Testis (tissue), 5 donors: ENCODE data around the gene PTTG1IP2. TPM values are rescaled to one million over a fixed set of nuclear protein-coding genes. Genes with fewer than 3 reads are reported as not detected.

ENCODE experiments used
- DNase-seq: peaks from one replicate; pipeline ENCODE4 v3.0.0-alpha.2; 2019
- H3K27ac ChIP-seq, 2 donors: fragments of 200-600 bp; sonication (generic); one replicate each; pipeline ENCODE4 v1.5.1; 2019
- H3K27me3 ChIP-seq: fragments of 200-600 bp; sonication (generic); one replicate; pipeline ENCODE4 v1.5.1; 2019
- H3K36me3 ChIP-seq: fragments of 200-600 bp; sonication (generic); one replicate; pipeline ENCODE4 v1.5.1; 2017; ENCODE audit warnings: low read depth; ENCODE audit errors: missing control alignments
- H3K4me1 ChIP-seq: fragments of 200-600 bp; sonication (generic); one replicate; pipeline ENCODE4 v1.5.1; 2019
- H3K4me3 ChIP-seq, 2 donors: fragments of 200-600 bp; sonication (generic); one replicate each; pipeline ENCODE4 v1.5.1; 2017 to 2019
- H3K9me3 ChIP-seq: fragments of 200-600 bp; sonication (generic); one replicate; pipeline ENCODE4 v1.5.1; 2017
- POLR2A ChIP-seq: fragments of 450-650 bp; IDR thresholded peaks from one replicate; pipeline ENCODE4 v1.6.1; 2017; ENCODE audit warnings: antibody characterized with exemption, mild to moderate bottlenecking, moderate library complexity
- WGBS, 2 donors: methylation state at CpG; one replicate each; pipeline ENCODE4 v1.1.5; 2018; 5-methylcytosine and 5-hydroxymethylcytosine counted together
- intact Hi-C: fragments of 100-400 bp; cut with DNase I; formaldehyde crosslinking; loops from one replicate; pipeline ENCODE4 v1.15.1; 2023; ENCODE audit warnings: low total_unique reads
- long read RNA-seq, 2 donors: transcript quantifications; one replicate each; lab custom pipeline, GENCODE V29; 2026
- polyA plus RNA-seq: library from polyadenylated mRNA; stranded (reverse); fragments of 350-450 nt; fragmentation: Illumina TruSeq; extraction: RNeasy Lipid Tissue Mini Kit (QIAGEN cat#74804); gene quantifications from one replicate; pipeline ENCODE4 v1.2.3, GENCODE V29; 2014; ENCODE audit warnings: low read depth, low replicate concordance; ENCODE audit not compliant: insufficient read depth
- total RNA-seq, 2 donors: library from RNA; depleted of rRNA; stranded (reverse); fragments of >200 nt; gene quantifications; one replicate each; pipeline ENCODE4 v1.2.3, GENCODE V29; 2016
- TF ChIP-seq, protein P1 (sequence below), 3 experiments: fragments of 450-650 bp in 2 of 3; fragments of 200-600 bp in 1 of 3; sonication (generic) in 1 of 3; IDR thresholded peaks; one replicate each; pipeline ENCODE4 v1.5.1; 2016 to 2019; ENCODE audit warnings: antibody characterized with exemption in 3 of 3, mild to moderate bottlenecking in 2 of 3, moderate library complexity in 1 of 3

PTTG1IP2 gene
- total RNA-seq (1 to 10 TPM; 5.8 to 8.0 TPM), polyA plus RNA-seq (13.1 TPM)
- long read RNA-seq, donor 1, result 0 reads
- long read RNA-seq, donor 2, result 0 reads

DNA sequence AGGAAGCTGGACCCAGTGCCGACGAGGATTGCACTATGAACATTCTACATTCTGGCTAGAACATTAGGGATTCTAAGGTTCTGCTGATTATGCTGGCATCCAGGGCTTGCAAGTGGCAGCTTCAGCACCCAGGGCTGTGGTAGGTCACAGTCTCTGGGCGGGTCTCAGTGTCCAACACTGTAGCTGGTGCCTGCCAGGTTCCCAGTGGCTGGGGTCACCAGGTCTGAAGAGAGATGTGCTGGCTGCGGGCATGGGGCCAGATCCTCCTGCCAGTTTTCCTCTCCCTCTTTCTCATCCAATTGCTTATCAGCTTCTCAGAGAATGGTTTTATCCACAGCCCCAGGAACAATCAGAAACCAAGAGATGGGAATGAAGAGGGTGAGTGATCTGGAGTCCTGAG is at the start of gene PTTG1IP2:
TSS of gene PTTG1IP2 (plus strand) at position 86 of the 400 bp plus-strand sequence. CDS start at position 234, 148 bp downstream.
- Histone ChIP-seq H3K9me3 (no peaks in the 10 kb centered on the region), H3K27ac (no peak within 1 kb of the TSS), H3K27me3 (no peaks in the 10 kb centered on the region), H3K36me3 (no peaks in the 10 kb centered on the region), H3K4me3 (no peak within 1 kb of the TSS), H3K4me1 (no peaks in the 10 kb centered on the region)
- whole genome bisulfite sequencing, 2 donors, result 91 to 93% methylated on average over 4 of the region's 4 CpGs
- intact Hi-C loops, result no loop called here
- no peak for TF ChIP-seq POLR2A
- TF ChIP-seq, protein P1, sequence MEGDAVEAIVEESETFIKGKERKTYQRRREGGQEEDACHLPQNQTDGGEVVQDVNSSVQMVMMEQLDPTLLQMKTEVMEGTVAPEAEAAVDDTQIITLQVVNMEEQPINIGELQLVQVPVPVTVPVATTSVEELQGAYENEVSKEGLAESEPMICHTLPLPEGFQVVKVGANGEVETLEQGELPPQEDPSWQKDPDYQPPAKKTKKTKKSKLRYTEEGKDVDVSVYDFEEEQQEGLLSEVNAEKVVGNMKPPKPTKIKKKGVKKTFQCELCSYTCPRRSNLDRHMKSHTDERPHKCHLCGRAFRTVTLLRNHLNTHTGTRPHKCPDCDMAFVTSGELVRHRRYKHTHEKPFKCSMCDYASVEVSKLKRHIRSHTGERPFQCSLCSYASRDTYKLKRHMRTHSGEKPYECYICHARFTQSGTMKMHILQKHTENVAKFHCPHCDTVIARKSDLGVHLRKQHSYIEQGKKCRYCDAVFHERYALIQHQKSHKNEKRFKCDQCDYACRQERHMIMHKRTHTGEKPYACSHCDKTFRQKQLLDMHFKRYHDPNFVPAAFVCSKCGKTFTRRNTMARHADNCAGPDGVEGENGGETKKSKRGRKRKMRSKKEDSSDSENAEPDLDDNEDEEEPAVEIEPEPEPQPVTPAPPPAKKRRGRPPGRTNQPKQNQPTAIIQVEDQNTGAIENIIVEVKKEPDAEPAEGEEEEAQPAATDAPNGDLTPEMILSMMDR (IDR thresholded peaks at IDR 0.05), result no peak
- no peak for DNase-seq

DNA sequence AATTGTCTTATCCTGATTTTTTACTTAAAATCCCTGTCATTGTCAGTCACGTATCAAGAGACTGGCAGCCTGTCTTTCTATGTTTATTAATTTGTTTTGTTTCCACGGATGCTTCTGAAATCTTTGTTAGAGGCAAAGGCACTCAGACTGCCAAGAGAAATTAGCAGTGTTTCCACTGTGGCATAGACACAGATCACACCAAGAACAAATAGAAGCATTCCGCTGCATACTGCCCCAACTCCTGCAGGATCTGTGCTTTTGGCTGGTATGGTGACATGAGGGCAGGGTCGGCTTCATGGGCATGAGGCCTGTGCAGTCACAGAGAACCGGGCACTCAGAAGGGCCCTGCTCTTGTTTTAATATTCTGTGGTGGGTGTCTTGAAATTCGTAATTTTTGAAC is 47.8 kb upstream of the PTTG1IP2 start:
- WGBS, 2 donors, result 91 to 92% methylated on average over 6 of the region's 6 CpGs
- Histone ChIP-seq H3K4me3 (no peak overlapping the region), H3K27me3 (no peaks in the 10 kb centered on the region), H3K9me3 (no peaks in the 10 kb centered on the region), H3K36me3 (no peaks in the 10 kb centered on the region), H3K27ac (no peak overlapping the region), H3K4me1 (no peaks in the 10 kb centered on the region)
- no peak for DNase-seq
- TF ChIP-seq, protein P1 (IDR thresholded peaks at IDR 0.05), result no peak
- no peak for TF ChIP-seq POLR2A
- intact Hi-C loops, result loop anchor here (10.0 kb wide), 1 partner anchor 267 kb away; the partner anchor contains the start of gene STEAP1

DNA sequence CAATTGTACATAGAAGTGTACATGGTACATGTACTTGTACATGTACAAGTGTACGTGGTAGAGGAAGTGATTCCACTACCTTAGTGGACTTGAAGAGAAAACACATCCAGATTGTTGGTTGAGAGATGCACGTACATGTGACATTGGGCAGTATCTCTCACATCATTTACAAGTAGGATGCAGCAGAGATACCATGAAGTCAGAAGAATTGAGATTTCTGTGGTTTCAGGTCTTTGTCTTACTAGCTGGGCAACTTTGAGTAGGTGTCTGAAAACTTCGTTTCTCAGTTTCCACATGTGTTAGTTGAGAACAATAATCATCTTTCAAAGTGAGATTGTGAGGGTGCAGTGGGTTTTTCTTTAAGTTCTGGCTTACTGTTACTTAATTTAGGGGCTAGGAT is 44.7 kb upstream of the PTTG1IP2 start:
- no peaks in the 10 kb centered on the region for H3K9me3 ChIP-seq

DNA sequence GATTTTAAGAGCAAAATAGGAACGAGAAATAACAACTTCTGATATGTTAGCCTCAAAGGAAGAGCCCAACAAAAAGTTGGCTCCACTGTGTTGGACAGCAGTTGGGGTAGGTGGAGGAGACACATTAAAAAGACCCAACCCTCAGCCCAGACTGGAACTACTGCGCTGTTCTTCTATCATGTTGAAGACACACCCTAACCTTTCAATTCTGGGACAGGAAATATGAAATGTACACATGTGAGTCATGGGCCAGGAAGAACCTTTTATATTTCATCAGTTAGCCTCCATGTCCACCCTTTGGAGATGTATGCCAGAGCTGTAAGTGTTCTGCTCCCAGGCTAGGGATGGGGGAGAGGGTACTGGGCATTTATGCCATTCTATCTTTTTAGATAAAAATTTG is 44.1 kb upstream of the PTTG1IP2 start:
- Histone ChIP-seq H3K4me3 (no peak overlapping the region), H3K27me3 (no peaks in the 10 kb centered on the region), H3K4me1 (no peaks in the 10 kb centered on the region), H3K27ac (no peak overlapping the region), H3K36me3 (no peaks in the 10 kb centered on the region), H3K9me3 (no peaks in the 10 kb centered on the region)
- DNase-seq, result no peak
- intact Hi-C loops, result loop anchor here (10.0 kb wide), 1 partner anchor 271 kb away; the partner anchor contains the start of gene STEAP1
- no peak for TF ChIP-seq POLR2A
- TF ChIP-seq, protein P1 (IDR thresholded peaks at IDR 0.05), result no peak
- 89 to 96% methylated on average over 2 of the region's 2 CpGs for WGBS, 2 donors

More for the DNA sequence above, 44.7 kb upstream of the PTTG1IP2 start:
- DNase-seq, result no peak
- Histone ChIP-seq H3K27me3 (no peaks in the 10 kb centered on the region), H3K27ac (no peak overlapping the region), H3K4me1 (no peaks in the 10 kb centered on the region), H3K4me3 (no peak overlapping the region), H3K36me3 (no peaks in the 10 kb centered on the region)
- TF ChIP-seq, protein P1 (IDR thresholded peaks at IDR 0.05), result no peak
- no peak for TF ChIP-seq POLR2A
- WGBS, 2 donors, result 89 to 90% methylated on average over 3 of the region's 3 CpGs
- intact Hi-C loops, result loop anchor here (10.0 kb wide), 1 partner anchor 270 kb away; the partner anchor contains the start of gene STEAP1
